Endothelial cell of umbilical vein (primary cell): Measurements from ENCODE around the gene ZNF560. TPM values are rescaled to one million over a fixed set of nuclear protein-coding genes. Genes with fewer than 3 reads are reported as not detected.

Experiments
- BruUV-seq: library from RNA; stranded (reverse); fragments of 400-500 nt; replicated peaks from 2 replicates; lab custom pipeline; 2021; lab: Mats Ljungman, UMichigan
- CTCF ChIA-PET: fragments of 300-600, 350-600 bp; sonication (Branson Sonifier 250); formaldehyde crosslinking; loops from one replicate; lab custom pipeline; 2021; ENCODE audit warnings: antibody characterized with exemption, inconsistent platforms; lab: Charles Lee
- POLR2A ChIA-PET: fragments of 300-600, 350-600 bp; sonication (Branson Sonifier 250); formaldehyde crosslinking; loops from one replicate; lab custom pipeline; 2021; ENCODE audit warnings: antibody characterized with exemption, inconsistent platforms; lab: Charles Lee
- DNase-seq: peaks from one replicate; pipeline ENCODE4 v3.0.0-alpha.2; 2011; ENCODE audit warnings: low read depth, low spot score
- FAIRE-seq: peaks from 2 replicates; lab custom pipeline; 2011; peaks lifted over from hg19 to GRCh38; lab: Jason Lieb, UNC
- H2AFZ ChIP-seq: 2 replicates; pipeline ENCODE4 v1.6.0; 2012; ENCODE audit warnings: low read depth, low read length, control low read depth, inconsistent platforms
- H3K27ac ChIP-seq: 2 replicates; pipeline ENCODE4 v1.5.1; 2011; ENCODE audit warnings: low read depth, mild to moderate bottlenecking, control low read depth, low read length, moderate library complexity; ENCODE audit not compliant: insufficient read depth
- H3K27me3 ChIP-seq, 2 experiments: 2 replicates each; pipeline versions ENCODE4 v1.6.0 to v1.6.1; 2011; ENCODE audit warnings: low read length in 2 of 2, mixed read lengths in 1 of 2; ENCODE audit not compliant: control insufficient read depth in 2 of 2, insufficient read depth in 2 of 2
- H3K36me3 ChIP-seq, 2 experiments: 2 replicates in 1 of 2; 3 replicates in 1 of 2; pipeline ENCODE4 v1.5.1; 2011; ENCODE audit warnings: low read length in 2 of 2, mild to moderate bottlenecking in 1 of 2, moderate library complexity in 1 of 2; ENCODE audit not compliant: control insufficient read depth in 2 of 2, insufficient read depth in 2 of 2; ENCODE audit errors: extremely low read depth in 1 of 2
- H3K4me1 ChIP-seq: 3 replicates; pipeline ENCODE4 v1.5.1; 2011; ENCODE audit warnings: mild to moderate bottlenecking, low read length; ENCODE audit not compliant: control insufficient read depth, insufficient read depth; ENCODE audit errors: extremely low read depth
- H3K4me2 ChIP-seq: 2 replicates; pipeline ENCODE4 v1.6.1; 2011; ENCODE audit warnings: low read length, control low read depth, mixed read lengths; ENCODE audit not compliant: insufficient read depth
- H3K4me3 ChIP-seq, 3 experiments: fragments of 200-600 bp in 1 of 3; sonication (generic), shearing (Covaris generic) in 1 of 3; replicated peaks in 1 of 3; 2 replicates each; pipeline ENCODE4 v1.5.1; 2011 to 2016; ENCODE audit warnings: control low read depth in 3 of 3, low read length in 3 of 3, mild to moderate bottlenecking in 2 of 3, inconsistent platforms in 1 of 3, low read depth in 1 of 3, moderate library complexity in 1 of 3; ENCODE audit not compliant: insufficient read depth in 1 of 3
- H3K79me2 ChIP-seq: 2 replicates; pipeline ENCODE4 v1.6.0; 2012; ENCODE audit warnings: low read length, inconsistent platforms; ENCODE audit not compliant: control insufficient read depth, insufficient read depth
- H3K9ac ChIP-seq: replicated peaks from 2 replicates; pipeline ENCODE3; 2011; ENCODE audit warnings: low read length, control low read depth; ENCODE audit not compliant: insufficient read depth; ENCODE audit errors: extremely low read depth
- H3K9me1 ChIP-seq: replicated peaks from 3 replicates; pipeline ENCODE4 v1.6.0; 2011; ENCODE audit warnings: mild to moderate bottlenecking, low read length; ENCODE audit not compliant: control insufficient read depth, insufficient read depth; ENCODE audit errors: extremely low read depth
- H3K9me3 ChIP-seq: replicated peaks from 2 replicates; pipeline ENCODE4 v1.5.1; 2012; ENCODE audit warnings: low read length, inconsistent platforms; ENCODE audit not compliant: control insufficient read depth, insufficient read depth
- H4K20me1 ChIP-seq: replicated peaks from 2 replicates; pipeline ENCODE3; 2011; ENCODE audit warnings: mild to moderate bottlenecking, low read length; ENCODE audit not compliant: control insufficient read depth, insufficient read depth; ENCODE audit errors: extremely low read depth
- EZH2 ChIP-seq: IDR thresholded peaks from 2 replicates; pipeline ENCODE4 v1.6.1; 2012; ENCODE audit warnings: borderline replicate concordance, low read depth, mild to moderate bottlenecking, moderate library complexity, low read length, inconsistent platforms; ENCODE audit not compliant: severe bottlenecking
- FOS ChIP-seq: IDR thresholded peaks from 2 replicates; pipeline ENCODE4 v1.6.1; 2011; ENCODE audit warnings: mild to moderate bottlenecking, low read length, moderate library complexity, borderline replicate concordance; ENCODE audit not compliant: insufficient read depth
- GATA2 ChIP-seq: IDR thresholded peaks from 2 replicates; pipeline ENCODE4 v1.7.0; 2011; ENCODE audit warnings: low read depth, mild to moderate bottlenecking, moderate library complexity, mixed read lengths, low read length; ENCODE audit not compliant: insufficient read length, insufficient read depth
- JUN ChIP-seq: IDR thresholded peaks from 2 replicates; pipeline ENCODE4 v1.6.1; 2011; ENCODE audit warnings: borderline replicate concordance, low read depth; ENCODE audit not compliant: insufficient read length, insufficient read depth
- MAX ChIP-seq: IDR thresholded peaks from 2 replicates; pipeline ENCODE4 v1.6.1; 2011; ENCODE audit not compliant: insufficient read depth, insufficient read length
- MYC ChIP-seq: IDR thresholded peaks from one replicate; pipeline ENCODE4 v1.6.1; 2011; ENCODE audit warnings: mild to moderate bottlenecking, low read depth, low read length
- POLR2A ChIP-seq: IDR thresholded peaks from 2 replicates; pipeline ENCODE4 v1.6.1; 2012; ENCODE audit warnings: low read depth, mild to moderate bottlenecking, control low read depth, low read length
- POLR2AphosphoS5 ChIP-seq: IDR thresholded peaks from 2 replicates; pipeline ENCODE4 v1.6.1; 2012; ENCODE audit warnings: low read depth, mild to moderate bottlenecking, control low read depth, low read length, moderate library complexity; ENCODE audit not compliant: insufficient read depth
- dilution Hi-C: fragments of 300-500 bp; cut with MboI; formaldehyde crosslinking; loops from one replicate; pipeline ENCODE4 v1.15.0; 2019; ENCODE audit warnings: low sequenced_read_pairs; ENCODE audit not compliant: extremely low pct_ligation_motif_present
- intact Hi-C: fragments of 100-400 bp; cut with micrococcal nuclease; formaldehyde crosslinking; loops from one replicate; pipeline ENCODE4 v1.10.0; 2022
- polyA plus RNA-seq, 4 experiments: library from polyadenylated mRNA; depleted of rRNA in 3 of 4; stranded (reverse) in 3 of 4; unstranded in 1 of 4; fragments of >200 nt; gene quantifications; 2 replicates each; pipeline versions ENCODE4 v1.2.1 to v1.2.3, GENCODE V29; 2011 to 2012; ENCODE audit warnings: missing spikeins in 1 of 4
- total RNA-seq: library from RNA; stranded (reverse); gene quantifications from 2 replicates; pipeline ENCODE4 v1.2.3, GENCODE V29; 2021
- TF ChIP-seq, protein P1 (sequence below), 2 donors: IDR thresholded peaks; 1 replicate in 1 of 2; 2 replicates in 1 of 2; pipeline ENCODE4 v1.5.1; 2011; ENCODE audit warnings: low read length in 2 of 2, mild to moderate bottlenecking in 2 of 2, moderate library complexity in 2 of 2, control low read depth in 1 of 2, inconsistent platforms in 1 of 2, low read depth in 1 of 2; ENCODE audit not compliant: insufficient read depth in 1 of 2; ENCODE audit errors: extremely low read depth in 1 of 2

ZNF560 gene
- total and polyA plus RNA-seq, 2 donors (not counting 3 experiments of a cell fraction or from before 2014, with no cell fraction given), result 0.06 TPM; not detected in 1

DNA sequence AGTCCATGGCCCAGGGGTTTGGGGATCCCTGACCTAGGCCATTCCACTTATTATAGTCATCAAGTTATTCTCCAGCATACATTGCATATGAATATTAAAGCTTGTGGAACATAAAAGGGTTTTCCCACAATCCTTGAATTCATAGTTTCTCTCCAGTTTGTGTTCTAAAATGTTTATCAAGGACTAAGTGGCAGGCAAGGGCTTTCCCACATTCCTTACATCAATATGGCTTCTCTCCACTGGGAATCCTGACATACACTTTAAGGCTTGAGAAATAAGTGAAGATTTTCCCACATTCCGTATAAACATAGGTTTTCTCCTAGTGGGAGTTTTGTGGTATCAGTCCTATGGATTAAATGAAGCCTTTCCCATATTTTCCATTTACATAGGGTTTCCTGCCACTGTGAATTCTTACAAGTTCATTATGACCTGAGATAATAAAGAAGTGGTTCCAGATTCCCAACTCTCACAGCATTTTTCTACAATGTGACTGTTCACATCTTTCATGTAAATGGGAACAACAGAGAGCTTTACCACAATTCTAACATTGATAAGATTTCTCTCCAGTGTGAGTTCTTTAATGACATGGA lies 25.6 kb upstream of the ZNF560 start:
- BruUV-seq, result no TSS peak
- Histone ChIP-seq H4K20me1 (no peaks in the 10 kb centered on the region), H2AFZ (no peak overlapping the region), H3K9me1 (no peaks in the 10 kb centered on the region), H3K9me3 (peaks cover 37% of the 10 kb centered on the region), H3K4me2 (no peak overlapping the region), H3K27ac (no peak overlapping the region), H3K9ac (no peak overlapping the region), H3K36me3 (peaks cover 6 to 8% of the 10 kb centered on the region in 2 experiments), H3K27me3 (no peaks in the 10 kb centered on the region), H3K4me3 (no peak overlapping the region), H3K4me1 (no peaks in the 10 kb centered on the region), H3K79me2 (no peaks in the 10 kb centered on the region)
- dilution Hi-C loops (no loop called here), intact Hi-C loops (loop anchor here (10.0 kb wide), 1 partner anchor 179 kb away; no protein-coding TSS in a partner anchor)
- DNase-seq (no peak), FAIRE-seq (no peak)
- TF ChIP-seq, protein P1, sequence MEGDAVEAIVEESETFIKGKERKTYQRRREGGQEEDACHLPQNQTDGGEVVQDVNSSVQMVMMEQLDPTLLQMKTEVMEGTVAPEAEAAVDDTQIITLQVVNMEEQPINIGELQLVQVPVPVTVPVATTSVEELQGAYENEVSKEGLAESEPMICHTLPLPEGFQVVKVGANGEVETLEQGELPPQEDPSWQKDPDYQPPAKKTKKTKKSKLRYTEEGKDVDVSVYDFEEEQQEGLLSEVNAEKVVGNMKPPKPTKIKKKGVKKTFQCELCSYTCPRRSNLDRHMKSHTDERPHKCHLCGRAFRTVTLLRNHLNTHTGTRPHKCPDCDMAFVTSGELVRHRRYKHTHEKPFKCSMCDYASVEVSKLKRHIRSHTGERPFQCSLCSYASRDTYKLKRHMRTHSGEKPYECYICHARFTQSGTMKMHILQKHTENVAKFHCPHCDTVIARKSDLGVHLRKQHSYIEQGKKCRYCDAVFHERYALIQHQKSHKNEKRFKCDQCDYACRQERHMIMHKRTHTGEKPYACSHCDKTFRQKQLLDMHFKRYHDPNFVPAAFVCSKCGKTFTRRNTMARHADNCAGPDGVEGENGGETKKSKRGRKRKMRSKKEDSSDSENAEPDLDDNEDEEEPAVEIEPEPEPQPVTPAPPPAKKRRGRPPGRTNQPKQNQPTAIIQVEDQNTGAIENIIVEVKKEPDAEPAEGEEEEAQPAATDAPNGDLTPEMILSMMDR (IDR thresholded peaks at IDR 0.05; ENCODE audit: extremely low read depth in 1 of 2, insufficient read depth in 1 of 2, low read depth in 1 of 2, low read length in 2 of 2), result no peak
- TF ChIP-seq FOS (no peak), JUN (no peak), POLR2AphosphoS5 (no peak), MYC (no peak), GATA2 (no peak), MAX (no peak), EZH2 (no peak), POLR2A (no peak)
- ChIA-PET POLR2A (no interaction called here), CTCF (no interaction called here)
